D721Med (cell line): ENCODE data around the gene SPECC1L.

Experiments used
- DNase-seq: peaks from one replicate; pipeline ENCODE4 v3.0.0; 2011; ENCODE audit warnings: low spot score; ENCODE audit not compliant: insufficient read length
- FAIRE-seq: peaks from 2 replicates; lab custom pipeline; 2011; peaks lifted over from hg19 to GRCh38; lab: Jason Lieb, UNC
- TF ChIP-seq, protein P1 (sequence below): IDR thresholded peaks from 2 replicates; pipeline ENCODE4 v1.5.1; 2012; ENCODE audit warnings: mild to moderate bottlenecking, control low read depth; ENCODE audit not compliant: insufficient read depth; ENCODE audit errors: missing control alignments

The SPECC1L gene

DNA sequence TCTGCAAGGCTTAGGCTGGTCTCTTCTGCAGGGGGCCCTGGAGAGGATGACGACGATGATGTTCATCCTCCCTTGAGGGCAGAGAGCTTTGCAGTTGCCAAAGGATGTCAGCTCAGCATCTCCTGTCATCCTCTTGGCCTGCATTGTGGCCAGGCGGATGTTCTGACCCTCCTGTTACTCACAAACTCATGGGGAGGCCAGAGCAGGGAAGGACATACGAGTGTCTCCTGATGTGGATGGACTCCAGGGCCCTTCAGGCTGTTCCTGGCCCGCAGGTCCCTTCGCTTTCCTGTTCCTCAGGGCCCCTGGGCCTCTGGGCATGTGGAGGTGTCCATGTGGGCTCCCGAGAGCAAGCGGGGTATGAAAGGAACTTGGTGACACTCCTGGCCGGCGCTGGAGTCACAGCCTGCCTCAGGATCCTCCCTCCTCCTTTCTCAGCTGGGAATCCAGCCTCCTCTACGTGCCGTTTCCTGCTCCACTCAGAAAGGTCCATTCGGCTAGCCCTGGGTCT, 165.3 kb downstream of the SPECC1L start:
- TF ChIP-seq, protein P1, sequence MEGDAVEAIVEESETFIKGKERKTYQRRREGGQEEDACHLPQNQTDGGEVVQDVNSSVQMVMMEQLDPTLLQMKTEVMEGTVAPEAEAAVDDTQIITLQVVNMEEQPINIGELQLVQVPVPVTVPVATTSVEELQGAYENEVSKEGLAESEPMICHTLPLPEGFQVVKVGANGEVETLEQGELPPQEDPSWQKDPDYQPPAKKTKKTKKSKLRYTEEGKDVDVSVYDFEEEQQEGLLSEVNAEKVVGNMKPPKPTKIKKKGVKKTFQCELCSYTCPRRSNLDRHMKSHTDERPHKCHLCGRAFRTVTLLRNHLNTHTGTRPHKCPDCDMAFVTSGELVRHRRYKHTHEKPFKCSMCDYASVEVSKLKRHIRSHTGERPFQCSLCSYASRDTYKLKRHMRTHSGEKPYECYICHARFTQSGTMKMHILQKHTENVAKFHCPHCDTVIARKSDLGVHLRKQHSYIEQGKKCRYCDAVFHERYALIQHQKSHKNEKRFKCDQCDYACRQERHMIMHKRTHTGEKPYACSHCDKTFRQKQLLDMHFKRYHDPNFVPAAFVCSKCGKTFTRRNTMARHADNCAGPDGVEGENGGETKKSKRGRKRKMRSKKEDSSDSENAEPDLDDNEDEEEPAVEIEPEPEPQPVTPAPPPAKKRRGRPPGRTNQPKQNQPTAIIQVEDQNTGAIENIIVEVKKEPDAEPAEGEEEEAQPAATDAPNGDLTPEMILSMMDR, result no peak
- DNase-seq, result peak; percentile 8
- FAIRE-seq, result no peak

DNA sequence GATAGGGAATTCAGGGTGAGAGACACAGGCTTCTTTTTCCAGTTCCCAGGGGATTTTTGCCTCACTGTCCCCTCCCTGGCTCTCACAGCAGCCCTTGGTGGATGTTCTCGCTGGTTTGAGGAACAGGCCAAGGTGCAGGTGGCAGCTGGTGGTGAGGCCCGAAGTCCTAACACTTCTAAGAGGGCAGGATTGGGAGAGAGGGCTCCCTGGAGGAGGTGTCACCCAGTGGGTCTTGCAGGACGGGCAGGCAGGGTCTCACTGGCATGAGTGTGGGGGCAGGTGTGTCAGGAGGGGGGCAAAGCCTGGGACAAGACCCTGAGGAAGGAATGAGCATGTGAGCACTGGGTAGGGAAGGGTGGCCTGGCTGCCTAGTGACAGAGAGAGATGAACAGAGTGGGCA, 165.9 kb downstream of the SPECC1L start:
- FAIRE-seq, result no peak
- TF ChIP-seq, protein P1, result no peak
- peak; percentile 11 for DNase-seq

DNA sequence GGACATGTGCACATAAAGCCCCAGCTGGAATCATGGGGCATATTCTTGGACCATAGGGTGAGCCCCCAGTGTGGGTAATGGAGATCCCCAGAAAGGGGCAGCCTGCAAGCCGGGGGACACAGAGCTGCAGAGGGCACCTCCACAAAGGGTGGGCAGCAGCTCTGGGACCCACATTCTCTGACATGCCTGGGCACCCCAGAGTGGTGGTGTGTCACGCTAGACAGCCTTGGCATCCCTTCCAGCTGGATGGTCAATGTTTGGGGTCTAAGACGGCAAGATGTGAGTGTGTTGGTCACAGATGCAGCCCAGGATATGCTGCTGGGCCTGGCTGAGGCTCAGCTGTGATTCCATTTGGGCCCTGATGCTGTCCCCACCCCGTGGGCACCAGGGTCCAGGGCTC, 166.5 kb downstream of the SPECC1L start:
- DNase-seq (no peak), FAIRE-seq (no peak)

DNA sequence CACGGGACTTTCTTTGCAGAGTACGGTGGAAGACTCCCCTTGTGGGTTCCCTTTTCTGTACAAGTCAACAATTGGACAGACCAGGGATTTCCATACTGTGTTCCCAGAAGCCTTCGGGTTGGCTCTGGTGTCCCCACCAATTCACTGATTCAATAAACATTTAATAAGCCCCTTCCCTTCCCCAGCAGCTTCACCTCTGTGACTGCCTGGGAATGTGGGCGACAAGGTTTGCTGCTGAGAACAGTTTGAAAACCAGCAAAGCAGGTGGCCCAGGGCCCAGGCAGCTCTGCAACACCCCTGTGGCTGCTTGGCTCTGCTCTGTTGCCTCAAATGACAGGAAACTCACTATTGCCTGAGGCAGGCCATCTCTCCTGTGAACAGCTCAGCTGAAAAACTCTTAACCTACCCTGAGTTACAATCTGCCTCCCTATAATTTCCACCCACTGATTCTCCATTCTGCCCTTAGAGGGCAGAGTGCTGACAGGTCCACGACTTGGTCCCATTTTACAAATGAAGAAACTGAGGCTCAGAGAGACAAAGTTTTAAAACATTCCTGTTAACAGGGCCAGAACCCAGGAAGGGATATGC, 167.2 kb downstream of the SPECC1L start:
- TF ChIP-seq, protein P1, result peak; percentile 18
- FAIRE-seq (no peak), DNase-seq (peak; percentile 22)

More for the DNA sequence above, 166.5 kb downstream of the SPECC1L start:
- TF ChIP-seq, protein P1, result no peak

DNA sequence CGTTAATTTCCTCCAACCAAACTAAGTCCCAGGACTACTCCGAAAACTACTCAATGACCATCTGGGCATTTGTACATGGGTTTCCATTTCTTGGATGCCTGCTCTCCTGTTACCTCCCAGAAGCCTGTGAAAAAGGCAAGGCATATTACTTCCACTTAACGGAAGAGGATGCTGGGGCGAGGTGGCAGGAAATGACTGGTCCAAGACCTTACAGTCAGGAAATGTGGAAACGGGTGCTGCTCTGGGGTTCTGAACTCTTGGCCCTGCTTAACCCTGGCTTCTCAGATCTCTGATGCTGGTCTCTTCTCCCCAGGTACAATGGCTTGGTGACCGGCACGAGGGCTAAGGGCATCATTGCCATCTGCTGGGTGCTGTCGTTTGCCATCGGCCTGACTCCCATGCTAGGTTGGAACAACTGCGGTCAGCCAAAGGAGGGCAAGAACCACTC, 169.7 kb downstream of the SPECC1L start:
- TF ChIP-seq, protein P1, result no peak
- FAIRE-seq, result no peak
- peak; percentile 13 for DNase-seq

DNA sequence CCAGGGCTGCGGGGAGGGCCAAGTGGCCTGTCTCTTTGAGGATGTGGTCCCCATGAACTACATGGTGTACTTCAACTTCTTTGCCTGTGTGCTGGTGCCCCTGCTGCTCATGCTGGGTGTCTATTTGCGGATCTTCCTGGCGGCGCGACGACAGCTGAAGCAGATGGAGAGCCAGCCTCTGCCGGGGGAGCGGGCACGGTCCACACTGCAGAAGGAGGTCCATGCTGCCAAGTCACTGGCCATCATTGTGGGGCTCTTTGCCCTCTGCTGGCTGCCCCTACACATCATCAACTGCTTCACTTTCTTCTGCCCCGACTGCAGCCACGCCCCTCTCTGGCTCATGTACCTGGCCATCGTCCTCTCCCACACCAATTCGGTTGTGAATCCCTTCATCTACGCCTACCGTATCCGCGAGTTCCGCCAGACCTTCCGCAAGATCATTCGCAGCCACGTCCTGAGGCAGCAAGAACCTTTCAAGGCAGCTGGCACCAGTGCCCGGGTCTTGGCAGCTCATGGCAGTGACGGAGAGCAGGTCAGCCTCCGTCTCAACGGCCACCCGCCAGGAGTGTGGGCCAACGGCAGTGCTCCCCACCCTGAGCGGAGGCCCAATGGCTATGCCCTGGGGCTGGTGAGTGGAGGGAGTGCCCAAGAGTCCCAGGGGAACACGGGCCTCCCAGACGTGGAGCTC, 170.2 kb downstream of the SPECC1L start:
- peak; percentile 25 for DNase-seq
- TF ChIP-seq, protein P1, result no peak
- no peak for FAIRE-seq
